Keratinocyte (primary cell): ENCODE measurements around the gene DHFR2. TPM values are rescaled to one million over a fixed set of nuclear protein-coding genes. Genes with fewer than 3 reads are reported as not detected.
"Not testable (repeated sequence)": the region's sequence is repeated elsewhere in the genome, so short reads cannot be mapped to it uniquely, and the experiment has no call there.

ENCODE experiments used
- DNase-seq: peaks from one replicate; pipeline ENCODE4 v3.0.0-alpha.2; 2011; ENCODE audit warnings: low read depth, missing footprints, low spot score
- FAIRE-seq: peaks from 2 replicates; lab custom pipeline; 2011; peaks lifted over from hg19 to GRCh38; lab: Jason Lieb, UNC
- H2AFZ ChIP-seq: 2 replicates; pipeline ENCODE4 v1.6.0; 2012; ENCODE audit warnings: low read length, control low read depth, inconsistent platforms; ENCODE audit not compliant: control insufficient read depth
- H3K27ac ChIP-seq: 2 replicates; pipeline ENCODE4 v1.5.1; 2011; ENCODE audit warnings: low read length; ENCODE audit not compliant: control insufficient read depth, insufficient read depth
- H3K27me3 ChIP-seq: 3 replicates; pipeline ENCODE4 v1.6.0; 2011; ENCODE audit warnings: low read length; ENCODE audit not compliant: control insufficient read depth, insufficient read depth; ENCODE audit errors: extremely low read depth
- H3K36me3 ChIP-seq, 2 experiments: 2 replicates in 1 of 2; 3 replicates in 1 of 2; pipeline ENCODE4 v1.5.1; 2011; ENCODE audit warnings: low read length in 2 of 2, mild to moderate bottlenecking in 1 of 2; ENCODE audit not compliant: control insufficient read depth in 2 of 2, insufficient read depth in 2 of 2; ENCODE audit errors: extremely low read depth in 1 of 2
- H3K4me1 ChIP-seq: 3 replicates; pipeline ENCODE4 v1.5.1; 2011; ENCODE audit warnings: low read length; ENCODE audit not compliant: control insufficient read depth, insufficient read depth; ENCODE audit errors: extremely low read depth
- H3K4me2 ChIP-seq: 3 replicates; pipeline ENCODE4 v1.6.0; 2011; ENCODE audit warnings: low read depth, low read length; ENCODE audit not compliant: control insufficient read depth, insufficient read depth; ENCODE audit errors: extremely low read depth
- H3K4me3 ChIP-seq, 3 experiments: fragments of 200-600 bp in 1 of 3; sonication (generic) in 1 of 3; 2 replicates in 2 of 3; 3 replicates in 1 of 3; pipeline ENCODE4 v1.5.1; 2011 to 2016; ENCODE audit warnings: low read length in 3 of 3, mild to moderate bottlenecking in 3 of 3, control low read depth in 2 of 3, inconsistent platforms in 1 of 3, low read depth in 1 of 3, mixed read lengths in 1 of 3, mixed run types in 1 of 3, moderate library complexity in 1 of 3; ENCODE audit not compliant: control insufficient read depth in 2 of 3, insufficient read depth in 2 of 3; ENCODE audit errors: extremely low read depth in 1 of 3
- H3K79me2 ChIP-seq: 2 replicates; pipeline ENCODE4 v1.6.0; 2012; ENCODE audit warnings: low read length; ENCODE audit not compliant: control insufficient read depth, insufficient read depth
- H3K9ac ChIP-seq: 3 replicates; pipeline ENCODE4 v1.6.0; 2011; ENCODE audit warnings: low read length; ENCODE audit not compliant: control insufficient read depth, insufficient read depth; ENCODE audit errors: extremely low read depth
- H3K9me1 ChIP-seq: 3 replicates; pipeline ENCODE4 v1.6.0; 2011; ENCODE audit warnings: low read length; ENCODE audit not compliant: control insufficient read depth, insufficient read depth; ENCODE audit errors: extremely low read depth
- H3K9me3 ChIP-seq: 2 replicates; pipeline ENCODE4 v1.5.1; 2012; ENCODE audit warnings: low read depth, low read length; ENCODE audit not compliant: control insufficient read depth
- H4K20me1 ChIP-seq: 3 replicates; pipeline ENCODE4 v1.6.0; 2011; ENCODE audit warnings: low read length; ENCODE audit not compliant: control insufficient read depth, insufficient read depth; ENCODE audit errors: extremely low read depth
- CTCF ChIP-seq, 3 experiments: IDR thresholded peaks in 1 of 3; conservative IDR thresholded peaks in 1 of 3; optimal IDR thresholded peaks in 1 of 3; 2 replicates in 2 of 3; 3 replicates in 1 of 3; pipeline versions ENCODE3 to v1.5.1; 2011; ENCODE audit warnings: low read length in 3 of 3, mild to moderate bottlenecking in 3 of 3, moderate library complexity in 2 of 3, control low read depth in 1 of 3, inconsistent platforms in 1 of 3; ENCODE audit not compliant: insufficient read depth in 2 of 3; ENCODE audit errors: extremely low read depth in 1 of 3
- EZH2 ChIP-seq: IDR thresholded peaks from one replicate; pipeline ENCODE4 v1.6.1; 2012; ENCODE audit warnings: inconsistent platforms, mild to moderate bottlenecking, low read length, moderate library complexity
- dilution Hi-C: fragments of 300-500 bp; cut with MboI; formaldehyde crosslinking; loops from one replicate; pipeline ENCODE4 v1.7.0; 2020; ENCODE audit warnings: low sequenced_read_pairs; ENCODE audit not compliant: extremely low pct_ligation_motif_present
- polyA plus RNA-seq, 5 experiments: library from polyadenylated mRNA; depleted of rRNA in 3 of 5; stranded (reverse) in 3 of 5; stranded (forward) in 1 of 5; unstranded in 1 of 5; fragments of >200 nt; gene quantifications; 1 replicate in 1 of 5; 2 replicates in 3 of 5; 3 replicates in 1 of 5; pipeline versions ENCODE4 v1.2.1 to v1.2.3, GENCODE V29; 2011 to 2012; ENCODE audit warnings: missing spikeins in 2 of 5, low read depth in 1 of 5, low replicate concordance in 1 of 5

DHFR2 gene
- polyA plus RNA-seq, 1 donor (not counting 4 experiments of a cell fraction or from before 2014, with no cell fraction given): 3.6 TPM

DNA sequence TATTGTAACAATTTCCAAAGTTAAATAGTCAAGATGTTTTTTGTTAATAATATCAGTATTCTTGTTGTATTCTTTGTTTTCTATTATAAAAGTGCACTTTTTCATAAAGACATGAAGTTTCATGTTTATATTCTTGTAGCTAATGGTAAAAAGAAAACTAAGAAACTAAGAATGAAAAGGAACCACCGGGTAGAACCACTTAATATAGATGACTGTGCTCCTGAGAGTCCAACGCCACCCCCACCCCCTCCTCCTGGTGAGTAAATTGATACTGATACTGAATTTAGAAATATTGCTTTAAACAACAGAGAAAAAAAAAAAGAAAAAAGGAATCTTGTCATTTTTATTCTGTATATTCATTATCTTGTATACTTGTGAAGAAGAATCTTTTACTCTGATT, 13.4 kb downstream of the DHFR2 start:
- no peak for FAIRE-seq
- no peak overlapping the region for H3K9ac ChIP-seq

DNA sequence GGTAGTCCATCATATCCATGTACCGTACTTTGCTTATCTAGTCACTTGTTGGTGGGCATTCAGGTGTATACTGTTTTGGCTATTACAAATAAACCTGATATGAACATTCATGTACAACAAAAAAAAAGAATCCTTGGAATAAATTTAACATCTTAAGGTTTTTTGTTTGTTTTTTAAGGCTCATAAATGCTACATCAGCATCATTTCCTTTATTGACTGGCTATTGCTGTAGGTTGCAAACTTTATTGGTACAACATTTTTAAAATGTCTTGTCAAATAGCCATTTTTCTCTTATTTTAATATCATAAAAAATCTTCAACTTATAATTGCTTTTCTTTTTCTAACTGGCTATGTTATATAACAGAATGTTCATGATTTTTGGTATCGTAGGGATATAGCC, 16.2 kb downstream of the DHFR2 start:
- H3K4me1 ChIP-seq: no peaks in the 10 kb centered on the region
- no peak overlapping the region for H3K9ac ChIP-seq
- no peak overlapping the region for H3K27ac ChIP-seq
- no peak for FAIRE-seq
- no peak for TF ChIP-seq CTCF (optimal IDR thresholded peaks at IDR 0.05 in 1 of 3, IDR thresholded peaks at IDR 0.05 in 1 of 3, conservative IDR thresholded peaks at IDR 0.05 in 1 of 3; ENCODE audit: extremely low read depth in 1 of 3, insufficient read depth in 2 of 3, low read length in 3 of 3)
- DNase-seq: no peak
- H3K27me3 ChIP-seq: no peaks in the 10 kb centered on the region
- no peaks in the 10 kb centered on the region for H3K79me2 ChIP-seq
- no peak overlapping the region for H3K4me3 ChIP-seq
- no peaks in the 10 kb centered on the region for H3K36me3 ChIP-seq
- no peaks in the 10 kb centered on the region for H3K9me1 ChIP-seq
- no peaks in the 10 kb centered on the region for H3K9me3 ChIP-seq
- dilution Hi-C loops: no loop called here
- H4K20me1 ChIP-seq: no peaks in the 10 kb centered on the region
- no peak overlapping the region for H2AFZ ChIP-seq
- no peak overlapping the region for H3K4me2 ChIP-seq

More for the DNA sequence above, 13.4 kb downstream of the DHFR2 start:
- Histone ChIP-seq H2AFZ (no peak overlapping the region), H3K36me3 (no peaks in the 10 kb centered on the region), H3K27ac (no peak overlapping the region), H3K27me3 (no peaks in the 10 kb centered on the region), H3K4me2 (no peak overlapping the region), H4K20me1 (no peaks in the 10 kb centered on the region), H3K9me1 (no peaks in the 10 kb centered on the region), H3K4me1 (no peaks in the 10 kb centered on the region), H3K4me3 (no peak overlapping the region), H3K9me3 (no peaks in the 10 kb centered on the region), H3K79me2 (no peaks in the 10 kb centered on the region)
- dilution Hi-C loops: no loop called here
- TF ChIP-seq CTCF (optimal IDR thresholded peaks at IDR 0.05 in 1 of 3, IDR thresholded peaks at IDR 0.05 in 1 of 3, conservative IDR thresholded peaks at IDR 0.05 in 1 of 3; ENCODE audit: extremely low read depth in 1 of 3, insufficient read depth in 2 of 3, low read length in 3 of 3) (no peak), EZH2 (no peak)
- no peak for DNase-seq

DNA sequence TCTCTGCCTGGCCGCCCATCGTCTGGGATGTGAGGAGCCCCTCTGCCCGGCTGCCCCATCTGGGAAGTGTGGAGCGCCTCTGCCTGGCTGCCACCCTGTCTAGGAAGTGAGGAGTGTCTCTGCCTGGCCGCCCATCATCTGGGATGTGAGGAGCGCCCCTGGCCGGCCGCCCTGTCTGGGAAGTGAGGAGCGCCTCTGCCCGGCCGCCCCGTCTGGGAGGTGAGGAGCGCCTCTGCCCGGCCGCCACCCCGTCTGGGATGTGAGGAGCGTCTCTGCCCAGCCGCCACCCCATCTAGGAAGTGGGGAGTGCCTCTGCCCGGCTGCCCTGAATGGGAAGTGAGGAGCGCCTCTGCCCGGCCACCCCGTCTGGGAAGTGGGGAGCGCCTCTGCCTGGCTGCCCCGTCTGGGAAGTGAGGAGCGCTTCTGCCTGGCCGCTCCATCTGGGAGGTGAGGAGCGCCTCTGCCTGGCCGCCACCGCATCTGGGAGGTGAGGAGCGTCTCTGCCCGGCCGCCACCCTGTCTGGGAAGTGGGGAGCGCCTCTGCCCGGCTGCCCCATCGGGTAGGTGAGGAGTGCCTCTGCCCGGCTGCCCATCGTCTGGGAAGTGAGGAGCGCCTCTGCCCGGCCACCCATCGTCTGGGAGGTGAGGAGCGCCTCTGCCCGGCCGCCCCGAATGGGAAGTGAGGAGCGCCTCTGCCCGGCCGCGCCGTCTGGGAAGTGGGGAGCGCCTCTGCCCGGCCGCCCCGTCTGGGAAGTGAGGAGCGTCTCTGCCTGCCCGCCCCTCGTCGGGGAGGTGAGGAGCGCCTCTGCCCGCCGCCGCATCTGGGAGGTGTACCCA, 18.4 kb downstream of the DHFR2 start:
- H3K79me2 ChIP-seq, H3K9me1 ChIP-seq, H3K4me2 ChIP-seq, H3K9me3 ChIP-seq, H3K9ac ChIP-seq, H4K20me1 ChIP-seq, H3K4me3 ChIP-seq, dilution Hi-C loops, H3K36me3 ChIP-seq, H3K4me1 ChIP-seq, H3K27ac ChIP-seq, FAIRE-seq, H3K27me3 ChIP-seq, DNase-seq, H2AFZ ChIP-seq: not testable (repeated sequence)
